ENCODE data around the gene ZNF775. TPM values are rescaled to one million over a fixed set of nuclear protein-coding genes. Genes with fewer than 3 reads are reported as not detected.
A peak's percentile ranks its signal among the peaks of the same experiment; 100 is the strongest.

Gene ZNF775
- total RNA-seq, 1 donor from 2014 or later = 12.1 TPM

DNA sequence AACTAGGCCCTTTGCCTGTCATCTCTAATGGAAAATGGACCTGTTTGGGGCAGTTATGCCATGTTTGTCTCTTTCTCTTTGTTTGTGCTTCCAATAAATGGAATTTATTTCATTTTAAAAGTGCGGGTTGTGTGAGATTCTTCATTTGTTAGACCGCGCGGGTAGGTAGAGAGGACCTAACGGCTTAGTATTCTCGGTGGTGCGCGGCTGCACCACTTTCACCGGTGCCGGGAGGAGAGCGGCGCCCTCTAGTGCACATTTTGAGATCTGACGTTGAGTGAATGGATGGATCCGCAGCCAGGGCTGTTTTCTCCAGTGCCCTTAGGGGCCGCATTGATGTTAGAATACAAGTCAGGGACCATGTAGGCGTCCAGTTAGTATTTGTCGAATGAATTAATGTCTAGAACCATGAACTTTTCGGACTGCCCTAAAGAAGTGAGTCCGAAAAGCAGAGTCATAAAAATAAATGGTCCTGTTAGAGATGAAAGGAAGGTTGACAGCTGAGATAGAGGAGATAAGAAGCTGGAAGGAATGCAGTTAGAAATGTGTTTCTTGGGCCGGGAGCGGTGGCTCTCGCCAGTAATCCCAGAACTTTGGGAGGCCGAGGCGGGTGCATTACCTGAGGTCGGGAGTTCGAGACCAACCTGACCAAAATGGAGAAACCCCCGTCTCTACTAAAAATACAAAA, 42.0 kb downstream of the ZNF775 start:
- Mint-ChIP-seq H3K9me3 (ENCODE audit: unreplicated experiment) (no peaks in the 10 kb centered on the region), H3K4me1 (ENCODE audit: unreplicated experiment) (peaks cover 13% of the 10 kb centered on the region), H3K4me3 (ENCODE audit: unreplicated experiment) (no peak overlapping the region), H3K27ac (ENCODE audit: unreplicated experiment) (no peak overlapping the region), H3K27me3 (ENCODE audit: unreplicated experiment) (no peaks in the 10 kb centered on the region), H3K36me3 (ENCODE audit: low read depth, unreplicated experiment) (no peaks in the 10 kb centered on the region)
- TF ChIP-seq, protein P1, sequence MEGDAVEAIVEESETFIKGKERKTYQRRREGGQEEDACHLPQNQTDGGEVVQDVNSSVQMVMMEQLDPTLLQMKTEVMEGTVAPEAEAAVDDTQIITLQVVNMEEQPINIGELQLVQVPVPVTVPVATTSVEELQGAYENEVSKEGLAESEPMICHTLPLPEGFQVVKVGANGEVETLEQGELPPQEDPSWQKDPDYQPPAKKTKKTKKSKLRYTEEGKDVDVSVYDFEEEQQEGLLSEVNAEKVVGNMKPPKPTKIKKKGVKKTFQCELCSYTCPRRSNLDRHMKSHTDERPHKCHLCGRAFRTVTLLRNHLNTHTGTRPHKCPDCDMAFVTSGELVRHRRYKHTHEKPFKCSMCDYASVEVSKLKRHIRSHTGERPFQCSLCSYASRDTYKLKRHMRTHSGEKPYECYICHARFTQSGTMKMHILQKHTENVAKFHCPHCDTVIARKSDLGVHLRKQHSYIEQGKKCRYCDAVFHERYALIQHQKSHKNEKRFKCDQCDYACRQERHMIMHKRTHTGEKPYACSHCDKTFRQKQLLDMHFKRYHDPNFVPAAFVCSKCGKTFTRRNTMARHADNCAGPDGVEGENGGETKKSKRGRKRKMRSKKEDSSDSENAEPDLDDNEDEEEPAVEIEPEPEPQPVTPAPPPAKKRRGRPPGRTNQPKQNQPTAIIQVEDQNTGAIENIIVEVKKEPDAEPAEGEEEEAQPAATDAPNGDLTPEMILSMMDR (IDR thresholded peaks at IDR 0.05; ENCODE audit: unreplicated experiment) = peak; percentile 75
- peak; percentile 89 for DNase-seq (ENCODE audit: low spot score)

DNA sequence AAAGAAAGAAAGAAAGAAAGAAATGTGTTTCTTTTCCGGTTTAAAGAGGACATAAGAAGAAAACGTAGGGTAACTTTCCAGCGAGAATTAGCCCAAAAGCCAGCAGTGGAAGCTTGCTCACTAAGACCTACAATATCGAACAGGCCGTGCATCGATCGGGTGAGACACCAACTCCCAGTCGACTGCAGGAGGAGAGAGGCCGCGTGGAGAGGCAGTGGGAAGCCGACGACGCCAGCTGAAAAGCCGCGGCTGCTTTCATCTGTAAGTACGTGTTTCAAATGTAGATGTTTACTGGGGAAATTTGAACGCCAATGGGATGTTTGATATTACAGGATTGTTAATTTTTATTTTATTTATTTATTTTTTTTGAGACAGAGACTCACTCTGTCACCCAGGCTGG, 42.7 kb downstream of the ZNF775 start:
- Mint-ChIP-seq H3K36me3 (ENCODE audit: low read depth, unreplicated experiment) (no peaks in the 10 kb centered on the region), H3K4me3 (ENCODE audit: unreplicated experiment) (no peak overlapping the region), H3K9me3 (ENCODE audit: unreplicated experiment) (no peaks in the 10 kb centered on the region), H3K27me3 (ENCODE audit: unreplicated experiment) (peaks cover 1% of the 10 kb centered on the region), H3K27ac (ENCODE audit: unreplicated experiment) (no peak overlapping the region), H3K4me1 (ENCODE audit: unreplicated experiment) (peaks cover 13% of the 10 kb centered on the region)
- TF ChIP-seq, protein P1 (IDR thresholded peaks at IDR 0.05; ENCODE audit: unreplicated experiment) = no peak
- DNase-seq (ENCODE audit: low spot score) = no peak

DNA sequence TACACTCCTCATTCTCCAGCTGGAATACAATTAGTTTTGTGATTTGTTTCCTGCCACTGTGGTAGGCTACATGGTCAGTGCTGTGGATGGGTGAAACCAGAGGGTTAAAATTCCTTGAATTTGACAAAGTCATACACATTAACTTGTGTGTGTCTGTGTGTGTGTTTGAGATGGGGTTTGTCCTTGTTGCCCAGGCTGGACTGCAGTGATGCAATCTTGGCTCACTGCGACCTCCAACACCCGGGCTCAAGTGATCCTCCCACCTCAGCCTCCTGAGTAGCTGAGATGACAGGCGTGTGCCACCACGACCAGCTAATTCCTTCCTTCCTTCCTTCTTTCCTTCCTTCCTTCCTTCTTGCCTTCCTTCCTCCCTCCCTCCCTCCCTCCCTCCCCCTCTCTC, 46.5 kb downstream of the ZNF775 start:
- no peak overlapping the region for H3K27ac Mint-ChIP-seq (ENCODE audit: unreplicated experiment)
- no peaks in the 10 kb centered on the region for H3K36me3 Mint-ChIP-seq (ENCODE audit: low read depth, unreplicated experiment)
- peaks cover 32% of the 10 kb centered on the region for H3K4me1 Mint-ChIP-seq (ENCODE audit: unreplicated experiment)
- TF ChIP-seq, protein P1 (IDR thresholded peaks at IDR 0.05; ENCODE audit: unreplicated experiment) = no peak
- no peak overlapping the region for H3K4me3 Mint-ChIP-seq (ENCODE audit: unreplicated experiment)
- H3K9me3 Mint-ChIP-seq (ENCODE audit: unreplicated experiment) = no peaks in the 10 kb centered on the region
- no peak for DNase-seq (ENCODE audit: low spot score)
- peaks cover 2% of the 10 kb centered on the region for H3K27me3 Mint-ChIP-seq (ENCODE audit: unreplicated experiment)

DNA sequence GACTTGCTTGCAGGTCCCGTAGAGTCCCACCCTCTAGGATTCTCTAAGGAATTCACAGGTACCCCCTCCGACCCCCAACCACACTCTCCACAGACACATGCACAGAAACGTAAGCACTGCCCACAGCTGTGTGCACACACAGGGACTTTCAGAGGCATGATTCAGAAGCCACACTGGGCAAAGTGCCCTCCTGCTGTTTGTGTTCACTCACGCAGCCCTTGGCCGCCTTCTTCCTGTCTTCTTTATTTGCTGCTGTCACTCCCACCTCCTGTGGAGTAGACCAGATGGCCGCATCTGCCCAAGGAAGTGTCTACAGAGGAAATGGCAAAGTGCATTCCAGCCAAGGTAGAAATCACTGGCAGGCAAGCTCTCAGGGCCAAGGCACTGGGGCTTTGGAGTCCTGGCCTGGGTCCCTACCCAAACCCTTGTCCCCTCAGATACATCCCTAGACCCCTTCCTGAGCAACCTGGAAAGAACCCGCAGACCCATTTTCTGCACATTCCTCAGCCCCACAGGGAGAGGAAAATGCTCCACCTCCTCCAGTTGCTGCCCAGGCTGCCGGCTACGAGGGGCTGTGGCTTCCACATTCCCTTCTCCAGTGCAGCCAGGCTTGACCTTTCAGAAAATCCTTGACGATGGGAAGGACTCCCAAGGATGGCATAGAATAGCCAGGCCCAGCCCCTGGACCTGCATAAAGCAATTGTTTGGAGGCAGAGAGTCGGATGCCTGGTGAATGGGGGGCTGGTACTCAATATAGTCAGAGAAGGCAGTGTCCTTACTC, 49.7 kb downstream of the ZNF775 start:
- TF ChIP-seq, protein P1 (IDR thresholded peaks at IDR 0.05; ENCODE audit: unreplicated experiment) = no peak
- Mint-ChIP-seq H3K27me3 (ENCODE audit: unreplicated experiment) (peaks cover 9% of the 10 kb centered on the region), H3K27ac (ENCODE audit: unreplicated experiment) (no peak overlapping the region), H3K36me3 (ENCODE audit: low read depth, unreplicated experiment) (no peaks in the 10 kb centered on the region), H3K4me3 (ENCODE audit: unreplicated experiment) (no peak overlapping the region), H3K4me1 (ENCODE audit: unreplicated experiment) (peaks cover 21% of the 10 kb centered on the region), H3K9me3 (ENCODE audit: unreplicated experiment) (no peaks in the 10 kb centered on the region)
- DNase-seq (ENCODE audit: low spot score) = no peak

DNA sequence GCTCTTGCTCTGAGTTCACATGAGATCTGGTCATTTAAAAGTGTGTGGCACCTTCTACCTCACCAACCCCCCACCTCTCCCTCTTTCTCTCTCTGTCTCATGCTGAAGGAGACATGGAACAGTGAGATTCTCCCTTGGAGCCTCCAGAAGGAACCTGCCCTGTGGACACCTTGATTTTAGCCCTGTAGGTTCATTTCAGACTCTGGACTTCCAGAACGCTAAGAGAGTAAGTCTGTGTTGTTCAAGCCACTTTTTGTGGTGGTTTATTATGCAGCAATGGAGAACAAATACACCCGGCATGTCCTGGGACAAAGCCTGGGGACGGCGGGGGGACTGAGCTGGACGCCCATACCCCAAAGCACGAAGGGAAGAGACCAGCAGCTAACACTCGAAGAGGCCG, 50.6 kb downstream of the ZNF775 start:
- Mint-ChIP-seq H3K9me3 (ENCODE audit: unreplicated experiment) (no peaks in the 10 kb centered on the region), H3K27me3 (ENCODE audit: unreplicated experiment) (peaks cover 9% of the 10 kb centered on the region), H3K4me3 (ENCODE audit: unreplicated experiment) (no peak overlapping the region), H3K27ac (ENCODE audit: unreplicated experiment) (peak overlapping the region; percentile 18), H3K36me3 (ENCODE audit: low read depth, unreplicated experiment) (no peaks in the 10 kb centered on the region), H3K4me1 (ENCODE audit: unreplicated experiment) (peaks cover 21% of the 10 kb centered on the region)
- TF ChIP-seq, protein P1 (IDR thresholded peaks at IDR 0.05; ENCODE audit: unreplicated experiment) = no peak
- no peak for DNase-seq (ENCODE audit: low spot score)

Data from endothelial cell (in vitro differentiated cells).